HEK293 (cell line): ENCODE data around the gene MEGF8.

Experiments used
- CTCF ChIP-seq: fragments of 450-650 bp; formaldehyde crosslinking; IDR thresholded peaks from 2 replicates; pipeline ENCODE4 v1.5.1; 2016; ENCODE audit warnings: missing biosample characterization, missing genetic modification characterization
- RBAK ChIP-seq: fragments of 450-650 bp; formaldehyde crosslinking; IDR thresholded peaks from 2 replicates; pipeline ENCODE4 v1.5.1; 2016; ENCODE audit warnings: missing biosample characterization, missing genetic modification characterization
- REST ChIP-seq: fragments of 450-650 bp; formaldehyde crosslinking; IDR thresholded peaks from 2 replicates; pipeline ENCODE4 v1.5.1; 2016; ENCODE audit warnings: missing biosample characterization, missing genetic modification characterization
- ZBTB21 ChIP-seq: fragments of 450-650 bp; formaldehyde crosslinking; IDR thresholded peaks from 2 replicates; pipeline ENCODE4 v1.5.1; 2017; ENCODE audit warnings: missing biosample characterization, missing genetic modification characterization
- ZNF140 ChIP-seq: fragments of 450-650 bp; formaldehyde crosslinking; IDR thresholded peaks from 2 replicates; pipeline ENCODE4 v1.5.1; 2016; ENCODE audit warnings: missing biosample characterization, missing genetic modification characterization
- ZNF146 ChIP-seq: fragments of 450-650 bp; formaldehyde crosslinking; IDR thresholded peaks from 2 replicates; pipeline ENCODE4 v1.5.1; 2016; ENCODE audit warnings: missing biosample characterization, missing genetic modification characterization
- ZNF292 ChIP-seq: fragments of 450-650 bp; formaldehyde crosslinking; IDR thresholded peaks from 2 replicates; pipeline ENCODE4 v1.5.1; 2016; ENCODE audit warnings: low read depth, missing biosample characterization, missing genetic modification characterization, borderline replicate concordance
- ZNF341 ChIP-seq: fragments of 450-650 bp; formaldehyde crosslinking; IDR thresholded peaks from 2 replicates; pipeline ENCODE4; 2016; ENCODE audit warnings: low read depth, missing biosample characterization, missing genetic modification characterization
- ZNF366 ChIP-seq: fragments of 450-650 bp; formaldehyde crosslinking; conservative IDR thresholded peaks from 2 replicates; pipeline ENCODE4 v1.5.1; 2016; ENCODE audit warnings: missing biosample characterization, missing genetic modification characterization
- ZNF639 ChIP-seq: fragments of 450-650 bp; formaldehyde crosslinking; IDR thresholded peaks from 2 replicates; pipeline ENCODE4 v1.5.1; 2016; ENCODE audit warnings: missing biosample characterization, missing genetic modification characterization
- ZNF843 ChIP-seq: fragments of 450-650 bp; formaldehyde crosslinking; IDR thresholded peaks from 2 replicates; pipeline ENCODE4 v1.5.1; 2016; ENCODE audit warnings: missing biosample characterization, missing genetic modification characterization

- TF ChIP-seq CTCF (tag by site-specific recombination) = no peak
- no peak for TF ChIP-seq ZNF341 (tag by site-specific recombination)
- no peak for TF ChIP-seq ZNF140
- TF ChIP-seq REST (tag by site-specific recombination) = no peak
- no peak for TF ChIP-seq ZBTB21 (tag by site-specific recombination)
- no peak for TF ChIP-seq ZNF292 (tag by site-specific recombination)
- no peak for TF ChIP-seq ZNF146 (tag by site-specific recombination)
- TF ChIP-seq RBAK = no peak
- TF ChIP-seq ZNF639 (tag by site-specific recombination) = no peak
- TF ChIP-seq ZNF843 (tag by site-specific recombination) = no peak
- no peak for TF ChIP-seq ZNF366 (tag by site-specific recombination)
These were observed 13.1 kb upstream of the MEGF8 start for GRCh38 chr19:42312370-42312769.
